K562 (cell line): ENCODE data around the gene FAAH. TPM values are rescaled to one million over a fixed set of nuclear protein-coding genes. Genes with fewer than 3 reads are reported as not detected.

Experiments
- ATAC-seq: fragments of 200-7000 bp; cut with Tn5 transposase; 3 replicates; pipeline ENCODE4 v1.9.1; 2020; ENCODE audit warnings: moderate library complexity
- BruUV-seq: library from RNA; stranded (reverse); fragments of 400-500 nt; replicated peaks from 2 replicates; lab custom pipeline; 2021; lab: Mats Ljungman, UMichigan
- CTCF ChIA-PET: fragments of 300-600 bp; formaldehyde crosslinking; extraction: SDS; loops from one replicate; lab custom pipeline; 2021; ENCODE audit warnings: low intra/inter-chr PET ratio; lab: Yijun Ruan, JAX
- POLR2A ChIA-PET: fragments of 300-600, 350-650 bp; sonication (Branson Sonifier 250); formaldehyde crosslinking; extraction: SDS; loops from one replicate; lab custom pipeline; 2021; ENCODE audit warnings: antibody characterized with exemption, inconsistent platforms; lab: Yijun Ruan, JAX
- DNase-seq, 4 experiments: peaks; one replicate each; pipeline versions ENCODE4 v3.0.0 to v3.0.0-alpha.2; 2011 to 2018; ENCODE audit warnings: low spot score in 3 of 4, mixed read lengths in 3 of 4; ENCODE audit errors: extremely low read depth in 1 of 4
- FAIRE-seq: peaks from 2 replicates; lab custom pipeline; 2011; peaks lifted over from hg19 to GRCh38; lab: Jason Lieb, UNC
- H2AFZ ChIP-seq: 2 replicates; pipeline ENCODE4 v1.6.0; 2011; ENCODE audit warnings: low read depth, low read length, control low read depth, inconsistent platforms
- H3K27ac ChIP-seq: fragments of 200-600 bp; 3 replicates; pipeline ENCODE4 v1.8.0; 2011; ENCODE audit warnings: low read depth, mild to moderate bottlenecking, control low read depth, inconsistent platforms, low read length, moderate library complexity, mixed read lengths; ENCODE audit errors: extremely low read depth
- H3K27me3 ChIP-seq, 2 experiments: fragments of 300-600 bp in 1 of 2; 2 replicates in 1 of 2; 3 replicates in 1 of 2; pipeline versions ENCODE4 v1.6.0 to v1.8.0; 2011; ENCODE audit warnings: inconsistent platforms in 2 of 2, low read length in 2 of 2, mild to moderate bottlenecking in 1 of 2, mixed read lengths in 1 of 2, moderate library complexity in 1 of 2; ENCODE audit not compliant: control insufficient read depth in 2 of 2, insufficient read depth in 2 of 2
- H3K36me3 ChIP-seq: fragments of 300-600 bp; 3 replicates; pipeline ENCODE4 v1.8.0; 2011; ENCODE audit warnings: mild to moderate bottlenecking, low read length, inconsistent platforms; ENCODE audit not compliant: control insufficient read depth, insufficient read depth
- H3K4me1 ChIP-seq, 2 experiments: fragments of 200-600 bp in 1 of 2; replicated peaks in 1 of 2; 2 replicates in 1 of 2; 3 replicates in 1 of 2; pipeline versions ENCODE4 v1.5.1 to v1.8.0; 2011; ENCODE audit warnings: inconsistent platforms in 2 of 2, low read length in 2 of 2, mild to moderate bottlenecking in 1 of 2, mixed read lengths in 1 of 2, moderate library complexity in 1 of 2; ENCODE audit not compliant: control insufficient read depth in 2 of 2, insufficient read depth in 2 of 2
- H3K4me2 ChIP-seq: 2 replicates; pipeline ENCODE4 v1.6.1; 2011; ENCODE audit warnings: low read length, control low read depth, inconsistent platforms, mixed read lengths; ENCODE audit not compliant: insufficient read depth
- H3K4me3 ChIP-seq: fragments of 200-600 bp; sonication (generic), shearing (Covaris generic); 2 replicates; pipeline ENCODE4 v1.5.1; 2016; ENCODE audit warnings: control low read depth, inconsistent platforms
- H3K79me2 ChIP-seq: fragments of 200-600 bp; 3 replicates; pipeline ENCODE4 v1.8.0; 2011; ENCODE audit warnings: low read length, inconsistent platforms; ENCODE audit not compliant: control insufficient read depth, insufficient read depth
- H3K9ac ChIP-seq, 2 experiments: 2 replicates each; pipeline versions ENCODE4 v1.6.0 to v1.6.1; 2011; ENCODE audit warnings: low read depth in 2 of 2, low read length in 2 of 2, control low read depth in 1 of 2, inconsistent platforms in 1 of 2, mild to moderate bottlenecking in 1 of 2, mixed read lengths in 1 of 2; ENCODE audit not compliant: insufficient read depth in 1 of 2
- H3K9me1 ChIP-seq: one replicate; pipeline ENCODE4 v1.6.0; 2011; ENCODE audit warnings: inconsistent platforms, mild to moderate bottlenecking, low read length, moderate library complexity; ENCODE audit not compliant: control insufficient read depth, insufficient read depth
- H3K9me3 ChIP-seq: replicated peaks from 2 replicates; pipeline ENCODE4 v1.5.1; 2011; ENCODE audit warnings: low read depth, low read length, inconsistent platforms; ENCODE audit not compliant: control insufficient read depth, insufficient read depth
- H4K20me1 ChIP-seq: replicated peaks from 2 replicates; pipeline ENCODE4 v1.6.1; 2011; ENCODE audit warnings: low read length, inconsistent platforms, mixed read lengths; ENCODE audit not compliant: control insufficient read depth, insufficient read depth
- ATF1 ChIP-seq, 2 experiments: fragments of 450-650 bp in 1 of 2; IDR thresholded peaks; 2 replicates each; pipeline ENCODE4 v1.6.1; 2016; ENCODE audit warnings: missing compliant biosample characterization in 1 of 2, missing genetic modification characterization in 1 of 2
- BRF2 ChIP-seq: IDR thresholded peaks from 3 replicates; pipeline ENCODE4 v1.6.1; 2011; ENCODE audit warnings: borderline replicate concordance, mild to moderate bottlenecking; ENCODE audit not compliant: insufficient read length, insufficient read depth
- COPS2 ChIP-seq: fragments of 450-650 bp; conservative IDR thresholded peaks from 2 replicates; pipeline ENCODE4 v1.6.1; 2016; ENCODE audit warnings: mild to moderate bottlenecking, moderate library complexity
- FOXK2 ChIP-seq, 2 experiments: fragments of 450-650 bp; IDR thresholded peaks in 1 of 2; conservative IDR thresholded peaks in 1 of 2; 2 replicates each; pipeline ENCODE4 v1.6.1; 2016; ENCODE audit warnings: low read depth in 2 of 2, mild to moderate bottlenecking in 1 of 2
- HOXB6 ChIP-seq: fragments of 250-450 bp; sonication (Bioruptor Pico); IDR thresholded peaks from 2 replicates; pipeline ENCODE4 v1.5.1; 2022; ENCODE audit warnings: mild to moderate bottlenecking, borderline replicate concordance
- NR3C1 ChIP-seq: sonication (generic); formaldehyde crosslinking; IDR thresholded peaks from 2 replicates; pipeline ENCODE4 v1.8.1; 2022; ENCODE audit warnings: missing genetic modification reagents
- POLR3A ChIP-seq: IDR thresholded peaks from 2 replicates; pipeline ENCODE4 v1.6.1; 2011; ENCODE audit warnings: borderline replicate concordance, mild to moderate bottlenecking, moderate library complexity; ENCODE audit not compliant: insufficient read length, insufficient read depth; ENCODE audit errors: extremely low read depth
- THAP12 ChIP-seq: fragments of 250-450 bp; sonication (Bioruptor Pico); IDR thresholded peaks from 2 replicates; pipeline ENCODE4 v1.9.0; 2021; ENCODE audit warnings: mild to moderate bottlenecking, inconsistent platforms
- TRIM28 ChIP-seq: fragments of 450-650 bp; IDR thresholded peaks from 2 replicates; pipeline ENCODE4 v1.6.1; 2017
- ZC3H4 ChIP-seq: sonication (generic); formaldehyde crosslinking; IDR thresholded peaks from 2 replicates; pipeline ENCODE4 v1.9.0; 2021; ENCODE audit warnings: missing genetic modification reagents, borderline replicate concordance
- ZNF197 ChIP-seq: fragments of 200-800 bp; sonication (Bioruptor generic); IDR thresholded peaks from 2 replicates; pipeline ENCODE4 v1.6.1; 2016; ENCODE audit warnings: low read depth, missing genetic modification characterization, missing compliant biosample characterization
- ZNF408 ChIP-seq: fragments of 250-450 bp; sonication (Bioruptor Pico); IDR thresholded peaks from 2 replicates; pipeline ENCODE4 v1.4.0; 2020; ENCODE audit warnings: low read depth, mild to moderate bottlenecking, moderate library complexity
- WGBS: fragments of 100-300 bp; shearing (Covaris generic); methylation state at CpG from one replicate; pipeline ENCODE4 v1.1.6; 2016; ENCODE audit warnings: low coverage, mixed read lengths; ENCODE audit not compliant: insufficient coverage; ENCODE audit errors: missing lambda C conversion rate; 5-methylcytosine and 5-hydroxymethylcytosine counted together
- in situ Hi-C: fragments of 300-500 bp; cut with MboI; formaldehyde crosslinking; loops from 4 replicates; pipeline ENCODE4 v1.15.0; 2018; ENCODE audit warnings: inconsistent platforms, mixed read lengths
- intact Hi-C: fragments of 100-400 bp; cut with micrococcal nuclease; formaldehyde crosslinking; loops from 2 replicates; pipeline ENCODE4 v1.14.2; 2022
- polyA plus RNA-seq, 8 experiments: library from polyadenylated mRNA; depleted of rRNA in 4 of 8; stranded (reverse) in 5 of 8; unstranded in 3 of 8; fragments of >200 nt; fragmentation: Nextera tagmentation in 2 of 8; fragmentation: Illumina TruSeq in 1 of 8; extraction: Ambion mirVana in 2 of 8; extraction: Trizol in 1 of 8; gene quantifications; 2 replicates each; pipeline versions ENCODE4 v1.2.1 to v1.2.3, GENCODE V29; 2011 to 2014; ENCODE audit warnings: inconsistent platforms in 1 of 8, missing spikeins in 1 of 8
- total RNA-seq, 7 experiments: library from RNA; depleted of rRNA in 6 of 7; stranded (reverse); fragments of >200 nt in 6 of 7; fragmentation: Illumina TruSeq in 2 of 7; extraction: Trizol in 2 of 7; gene quantifications; 2 replicates each; pipeline versions ENCODE4 v1.2.1 to v1.2.3, GENCODE V29; 2011 to 2021; ENCODE audit warnings: low replicate concordance in 1 of 7

The FAAH gene
- total and polyA plus RNA-seq, 9 of the 15 experiments (the other 6 are each of a cell fraction or from before 2014, with no cell fraction given): 0.06 to 1.1 (median 0.32) TPM

DNA sequence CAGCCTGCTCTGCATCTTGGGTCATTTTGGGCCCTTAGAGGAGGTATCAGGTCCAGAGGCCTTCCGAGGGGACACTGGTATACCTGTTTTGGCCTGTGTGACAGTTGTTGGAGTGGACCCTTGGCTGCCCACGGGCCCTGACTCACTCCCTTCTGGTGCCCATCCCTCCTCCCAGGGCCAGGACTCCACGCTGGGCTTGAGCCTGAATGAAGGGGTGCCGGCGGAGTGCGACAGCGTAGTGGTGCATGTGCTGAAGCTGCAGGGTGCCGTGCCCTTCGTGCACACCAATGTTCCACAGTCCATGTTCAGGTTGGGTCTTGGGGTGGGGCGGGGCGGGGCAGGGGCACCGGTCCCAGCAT is 11.1 kb downstream of the FAAH start:
- H3K27ac ChIP-seq: no peak overlapping the region
- H3K9me3 ChIP-seq: no peaks in the 10 kb centered on the region
- H3K9ac ChIP-seq: peak overlapping the region in 1 of 2 experiments; percentile 56; a peak in 1 of 4 replicates
- TF ChIP-seq THAP12 (CRISPR knock-in tag) (no peak), BRF2 (no peak), ZNF197 (no peak), FOXK2 (conservative IDR thresholded peaks at IDR 0.05 in 1 of 2, IDR thresholded peaks at IDR 0.05 in 1 of 2; ENCODE audit: low read depth in 2 of 2) (no peak), ZC3H4 (no peak), ATF1 (CRISPR knock-in tag; IDR thresholded peaks at IDR 0.05) (no peak), ATF1 (tag; IDR thresholded peaks at IDR 0.05) (no peak), NR3C1 (no peak), POLR3A (no peak), HOXB6 (CRISPR knock-in tag) (no peak), COPS2 (no peak), ZNF408 (CRISPR knock-in tag) (no peak), TRIM28 (no peak)
- ATAC-seq: no peak
- H4K20me1 ChIP-seq: no peaks in the 10 kb centered on the region
- H2AFZ ChIP-seq: no peak overlapping the region
- in situ Hi-C loops: loop anchor here (5.0 kb wide), 1 partner anchor 132 kb away; a partner anchor contains a TSS
- H3K9me1 ChIP-seq: no peaks in the 10 kb centered on the region
- FAIRE-seq: no peak
- H3K27me3 ChIP-seq: peaks cover 3 to 4% of the 10 kb centered on the region in 2 experiments; a peak in 3 of 5 replicates
- H3K4me2 ChIP-seq: no peak overlapping the region
- CTCF ChIA-PET: interaction anchor here (2.1 kb wide), 1 partner anchor 142 kb away, joined by 12 read pairs; no protein-coding TSS in a partner anchor
- no peak for DNase-seq
- H3K79me2 ChIP-seq: no peaks in the 10 kb centered on the region
- H3K4me1 ChIP-seq: peaks cover 27 to 42% of the 10 kb centered on the region in 2 experiments; a peak in 4 of 5 replicates
- POLR2A ChIA-PET: interaction anchor here (0.6 to 0.7 kb wide), 2 partner anchors 32 to 130 kb away, joined by 3 to 4 read pairs; a partner anchor contains a TSS
- no TSS peak for BruUV-seq
- intact Hi-C loops: loop anchor here (5.0 kb wide), 2 partner anchors 72 to 73 kb away; no protein-coding TSS in a partner anchor
- H3K36me3 ChIP-seq: no peaks in the 10 kb centered on the region
- 71% methylated on average over 10 of the region's 12 CpGs for WGBS
- H3K4me3 ChIP-seq: no peak overlapping the region
